GM12865 (cell line): Measurements from ENCODE around the gene CDH7.

Experiments
- DNase-seq: peaks from one replicate; pipeline ENCODE4 v3.0.0; 2010; ENCODE audit warnings: low read depth
- H3K4me3 ChIP-seq: 2 replicates; pipeline ENCODE4 v1.5.1; 2011; ENCODE audit warnings: mild to moderate bottlenecking, low read depth, low read length, control low read depth
- CTCF ChIP-seq: IDR thresholded peaks from 2 replicates; pipeline ENCODE4 v1.5.1; 2011; ENCODE audit warnings: low read length, control low read depth, low read depth, inconsistent platforms; ENCODE audit not compliant: insufficient read depth; ENCODE audit errors: missing control alignments

CDH7 gene

GRCh38 chr18:65735155-65735554 is 15.7 kb upstream of the CDH7 start:
- no peak for DNase-seq
- no peak for TF ChIP-seq CTCF
- no peak overlapping the region for H3K4me3 ChIP-seq

- TF ChIP-seq CTCF: no peak
- no peak overlapping the region for H3K4me3 ChIP-seq
- no peak for DNase-seq
Observed at GRCh38 chr18:65737471-65737955, 13.3 kb upstream of the CDH7 start.

- no peak for DNase-seq
- TF ChIP-seq CTCF: no peak
Observed at GRCh38 chr18:65746936-65747335, 3.9 kb upstream of the CDH7 start.

GRCh38 chr18:65748321-65748720 is 2.5 kb upstream of the CDH7 start:
- TF ChIP-seq CTCF: no peak
- no peak overlapping the region for H3K4me3 ChIP-seq
- DNase-seq: no peak

More at GRCh38 chr18:65746936-65747335, 3.9 kb upstream of the CDH7 start:
- H3K4me3 ChIP-seq: no peak overlapping the region

- no peak overlapping the region for H3K4me3 ChIP-seq
- TF ChIP-seq CTCF: no peak
- DNase-seq: no peak
Observed at GRCh38 chr18:65749841-65750240, 971 bp upstream of the CDH7 start.

- no peak for TF ChIP-seq CTCF
- H3K4me3 ChIP-seq: no peak overlapping the region
- DNase-seq: no peak
Observed at GRCh38 chr18:65751155-65752085, 608 bp downstream of the CDH7 start.
